HEK293 (cell line): Measurements from ENCODE around the gene SLC66A1.

ENCODE experiments used
- CTCF ChIA-PET: fragments of 350-600 bp; formaldehyde crosslinking; extraction: SDS; loops from one replicate; lab custom pipeline; 2021; ENCODE audit warnings: antibody characterized with exemption; lab: Yijun Ruan, JAX
- POLR2A ChIA-PET: fragments of 300-600 bp; formaldehyde crosslinking; extraction: SDS; loops from one replicate; lab custom pipeline; 2020; ENCODE audit warnings: antibody characterized with exemption, inconsistent platforms; lab: Yijun Ruan, JAX
- H3K27ac ChIP-seq: fragments of 200-500 bp; sonication (Bioruptor generic); 2 replicates; pipeline ENCODE4 v1.5.1; 2014; ENCODE audit warnings: low read depth, low read length, control low read depth, inconsistent platforms; ENCODE audit errors: extremely low read depth
- H3K36me3 ChIP-seq, 2 experiments: fragments of 200-500 bp in 1 of 2; sonication (Bioruptor generic) in 1 of 2; 1 replicate in 1 of 2; 2 replicates in 1 of 2; pipeline ENCODE4 v1.5.1; 2014 to 2017; ENCODE audit warnings: inconsistent platforms in 2 of 2, low read length in 2 of 2; ENCODE audit not compliant: control insufficient read depth in 2 of 2, insufficient read depth in 1 of 2
- H3K4me1 ChIP-seq: fragments of 200-500 bp; sonication (Bioruptor generic); 2 replicates; pipeline ENCODE4 v1.5.1; 2014; ENCODE audit warnings: mild to moderate bottlenecking, low read length, inconsistent platforms; ENCODE audit not compliant: control insufficient read depth, insufficient read depth
- H3K4me3 ChIP-seq: 2 replicates; pipeline ENCODE4 v1.5.1; 2011; ENCODE audit warnings: low read depth, mild to moderate bottlenecking, control low read depth, low read length, moderate library complexity
- H3K9me3 ChIP-seq: fragments of 200-500 bp; sonication (Bioruptor generic); 2 replicates; pipeline ENCODE4 v1.5.1; 2014; ENCODE audit warnings: low read depth, low read length, inconsistent platforms; ENCODE audit not compliant: control insufficient read depth, insufficient read depth
- CTCF ChIP-seq: fragments of 450-650 bp; formaldehyde crosslinking; IDR thresholded peaks from 2 replicates; pipeline ENCODE4 v1.5.1; 2016; ENCODE audit warnings: missing biosample characterization, missing genetic modification characterization
- GLIS1 ChIP-seq: fragments of 450-650 bp; formaldehyde crosslinking; IDR thresholded peaks from 2 replicates; pipeline ENCODE4 v1.5.1; 2016; ENCODE audit warnings: missing biosample characterization, missing genetic modification characterization
- KLF9 ChIP-seq: fragments of 450-650 bp; formaldehyde crosslinking; IDR thresholded peaks from 2 replicates; pipeline ENCODE4 v1.5.1; 2016; ENCODE audit warnings: missing biosample characterization, missing genetic modification characterization, low read depth
- ZFHX2 ChIP-seq: fragments of 450-650 bp; formaldehyde crosslinking; conservative IDR thresholded peaks from 2 replicates; pipeline ENCODE4 v1.5.1; 2016; ENCODE audit warnings: missing biosample characterization, missing genetic modification characterization
- ZNF121 ChIP-seq: fragments of 450-650 bp; formaldehyde crosslinking; IDR thresholded peaks from 2 replicates; pipeline ENCODE4 v1.5.1; 2016; ENCODE audit warnings: missing biosample characterization, missing genetic modification characterization
- ZNF155 ChIP-seq: fragments of 450-650 bp; formaldehyde crosslinking; IDR thresholded peaks from 2 replicates; pipeline ENCODE4 v1.5.1; 2016; ENCODE audit warnings: missing biosample characterization, missing genetic modification characterization
- ZNF341 ChIP-seq: fragments of 450-650 bp; formaldehyde crosslinking; IDR thresholded peaks from 2 replicates; pipeline ENCODE4; 2016; ENCODE audit warnings: low read depth, missing biosample characterization, missing genetic modification characterization
- ZNF426 ChIP-seq: fragments of 450-650 bp; formaldehyde crosslinking; IDR thresholded peaks from 2 replicates; pipeline ENCODE4 v1.5.1; 2017; ENCODE audit warnings: missing biosample characterization, missing genetic modification characterization, mild to moderate bottlenecking, inconsistent platforms, moderate library complexity
- ZNF629 ChIP-seq: fragments of 450-650 bp; formaldehyde crosslinking; IDR thresholded peaks from 2 replicates; pipeline ENCODE4 v1.5.1; 2017; ENCODE audit warnings: missing biosample characterization, missing genetic modification characterization
- ZNF664 ChIP-seq: fragments of 450-650 bp; formaldehyde crosslinking; IDR thresholded peaks from 2 replicates; pipeline ENCODE4 v1.5.1; 2016; ENCODE audit warnings: missing biosample characterization, missing genetic modification characterization
- ZXDB ChIP-seq: fragments of 450-650 bp; formaldehyde crosslinking; IDR thresholded peaks from 2 replicates; pipeline ENCODE4 v1.5.1; 2016; ENCODE audit warnings: missing biosample characterization, missing genetic modification characterization
- TF ChIP-seq, protein P1 (sequence below): fragments of 450-650 bp; formaldehyde crosslinking; IDR thresholded peaks from 2 replicates; pipeline ENCODE4 v1.5.1; 2016; ENCODE audit warnings: missing biosample characterization, missing genetic modification characterization

SLC66A1 gene

DNA sequence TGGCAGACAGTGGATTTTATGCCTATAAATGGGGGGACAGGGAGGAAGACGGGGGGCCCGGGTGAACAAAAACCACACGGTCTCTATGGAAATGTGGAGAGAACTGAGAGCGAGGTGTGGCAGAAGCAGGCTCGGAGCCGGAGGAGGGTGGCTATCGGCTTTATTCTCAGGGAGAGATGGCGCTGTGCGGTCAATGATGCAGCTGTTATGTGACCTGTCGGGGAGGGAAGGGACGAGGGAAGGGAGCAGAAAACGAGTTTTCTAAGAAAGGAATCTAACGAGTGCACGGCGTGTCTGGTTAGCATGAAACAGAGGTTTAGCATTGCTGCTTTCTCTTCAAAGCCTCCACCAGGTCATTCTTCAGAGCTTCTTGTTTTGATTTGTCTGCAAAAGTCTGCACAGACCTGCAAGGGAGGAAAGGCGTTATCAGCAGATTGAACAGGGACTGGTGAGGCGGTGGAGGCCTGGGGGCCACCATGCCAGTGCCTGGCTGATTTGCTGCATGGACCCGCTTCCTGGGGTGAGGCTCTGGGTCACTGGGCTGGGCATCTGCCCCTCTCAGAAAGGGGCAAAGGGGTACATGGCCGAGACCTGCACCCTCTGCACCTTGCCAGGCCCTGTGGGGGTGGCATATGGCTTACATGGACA is 27.2 kb downstream of the SLC66A1 start:
- CTCF ChIA-PET, result interaction anchor here (1.1 kb wide), 1 partner anchor 315 kb away, joined by 3 read pairs; no protein-coding TSS in a partner anchor
- POLR2A ChIA-PET, result no interaction called here

DNA sequence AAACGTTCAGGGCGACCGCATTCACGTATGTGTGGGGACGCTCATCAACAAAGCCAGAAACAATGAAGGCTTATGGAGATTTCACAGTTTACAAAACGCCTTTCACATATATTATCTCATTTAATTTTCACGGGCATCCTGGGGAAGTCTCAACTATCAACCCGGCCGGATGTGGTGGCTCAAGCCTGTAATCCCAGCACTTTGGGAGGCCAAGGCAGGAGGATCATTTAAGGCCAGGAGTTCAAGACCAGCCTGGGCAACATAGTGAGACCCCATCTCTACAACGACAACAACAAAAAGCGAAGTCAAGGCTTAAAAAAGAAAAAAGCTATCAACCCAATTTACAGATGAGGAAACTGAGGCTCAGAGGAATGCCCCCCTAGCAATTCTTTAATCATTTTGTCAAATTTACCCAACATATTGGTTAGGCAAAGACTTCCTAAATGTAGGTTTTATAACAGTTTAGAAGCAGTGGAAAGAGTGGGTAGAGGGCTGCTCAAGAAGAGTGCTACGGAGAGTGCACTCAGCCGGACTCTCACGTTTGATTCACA is 28.3 kb downstream of the SLC66A1 start:
- POLR2A ChIA-PET, result no interaction called here
- Histone ChIP-seq H3K36me3 (peaks cover 0 to 55% of the 10 kb centered on the region in 2 experiments; a peak in 1 of 3 replicates), H3K9me3 (no peaks in the 10 kb centered on the region), H3K4me1 (no peaks in the 10 kb centered on the region), H3K4me3 (no peak overlapping the region), H3K27ac (no peak overlapping the region)
- CTCF ChIA-PET, result interaction anchor here (0.6 to 1.8 kb wide), 4 partner anchors 9 to 320 kb away, joined by 3 to 8 read pairs (median 5); no protein-coding TSS in a partner anchor
- peak; percentile 79 for TF ChIP-seq ZNF121 (tag by site-specific recombination)
- TF ChIP-seq KLF9 (tag by site-specific recombination), result no peak
- peak; percentile 72; the same call in 1 of the 2 replicates for TF ChIP-seq ZNF664 (tag by site-specific recombination)

More for the DNA sequence above, 27.2 kb downstream of the SLC66A1 start:
- Histone ChIP-seq H3K4me3 (no peak overlapping the region), H3K27ac (no peak overlapping the region), H3K4me1 (no peaks in the 10 kb centered on the region), H3K36me3 (peaks cover 0 to 44% of the 10 kb centered on the region in 2 experiments; a peak in 1 of 3 replicates), H3K9me3 (no peaks in the 10 kb centered on the region)
- TF ChIP-seq, protein P1, sequence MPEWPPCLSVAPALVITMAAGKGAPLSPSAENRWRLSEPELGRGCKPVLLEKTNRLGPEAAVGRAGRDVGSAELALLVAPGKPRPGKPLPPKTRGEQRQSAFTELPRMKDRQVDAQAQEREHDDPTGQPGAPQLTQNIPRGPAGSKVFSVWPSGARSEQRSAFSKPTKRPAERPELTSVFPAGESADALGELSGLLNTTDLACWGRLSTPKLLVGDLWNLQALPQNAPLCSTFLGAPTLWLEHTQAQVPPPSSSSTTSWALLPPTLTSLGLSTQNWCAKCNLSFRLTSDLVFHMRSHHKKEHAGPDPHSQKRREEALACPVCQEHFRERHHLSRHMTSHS (tag by site-specific recombination), result no peak
- no peak for TF ChIP-seq ZNF155

- CTCF ChIA-PET, result interaction anchor here (0.6 to 1.8 kb wide), 12 partner anchors 8 to 458 kb away, joined by 3 to 8 read pairs (median 3); no protein-coding TSS in a partner anchor
- TF ChIP-seq CTCF (tag by site-specific recombination), result peak; percentile 74
- TF ChIP-seq GLIS1 (tag by site-specific recombination), result peak; percentile 29; the same call in 1 of the 2 replicates
- TF ChIP-seq ZNF426, result no peak
- peak; percentile 70 for TF ChIP-seq ZXDB
- TF ChIP-seq ZNF341 (tag by site-specific recombination), result peak; percentile 72
- no peak for TF ChIP-seq ZNF629 (tag by site-specific recombination)
- peak; percentile 14; the same call in 1 of the 2 replicates for TF ChIP-seq ZFHX2 (tag by site-specific recombination)
- H3K36me3 ChIP-seq, result peaks cover 0 to 60% of the 10 kb centered on the region in 2 experiments; a peak in 1 of 3 replicates
- POLR2A ChIA-PET, result no interaction called here
- H3K4me3 ChIP-seq, result no peak overlapping the region
- H3K27ac ChIP-seq, result no peak overlapping the region
- H3K4me1 ChIP-seq, result no peaks in the 10 kb centered on the region
- no peaks in the 10 kb centered on the region for H3K9me3 ChIP-seq
Observed at GRCh38 chr1:19341201-19342061, 29.3 kb downstream of the SLC66A1 start.
